A549 (cell line): Measurements from ENCODE around the gene PKM. TPM values are rescaled to one million over a fixed set of nuclear protein-coding genes. Genes with fewer than 3 reads are reported as not detected.

ENCODE experiments used
- ATAC-seq, 2 experiments: fragments of 200-7000 bp in 1 of 2; fragments of >200 bp in 1 of 2; cut with Nextera tagmentation in 1 of 2; cut with Tn5 transposase in 1 of 2; 3 replicates each; pipeline versions ENCODE4 v1.8.0 to v1.9.1; 2018 to 2020; ENCODE audit warnings: mild to moderate bottlenecking in 1 of 2, moderate library complexity in 1 of 2
- CTCF ChIA-PET: fragments of 300-600 bp; sonication (Branson Sonifier 250); formaldehyde crosslinking; extraction: SDS; loops from one replicate; lab custom pipeline; 2021; ENCODE audit warnings: antibody characterized with exemption, inconsistent platforms; lab: Yijun Ruan, JAX
- POLR2A ChIA-PET: fragments of 350-600 bp; formaldehyde crosslinking; extraction: SDS; loops from one replicate; lab custom pipeline; 2021; ENCODE audit warnings: antibody characterized with exemption, inconsistent platforms; lab: Yijun Ruan, JAX
- DNase-seq, 2 experiments: peaks; one replicate each; pipeline versions ENCODE4 v3.0.0 to v3.0.0-alpha.2; 2011 to 2016; ENCODE audit warnings: low read depth in 1 of 2, low spot score in 1 of 2
- FAIRE-seq: peaks from 2 replicates; lab custom pipeline; 2011; peaks lifted over from hg19 to GRCh38; lab: Jason Lieb, UNC
- H3K27ac ChIP-seq, 2 experiments: fragments of >200 bp; sonication (Bioruptor Twin); formaldehyde crosslinking; 3 replicates each; pipeline ENCODE4 v1.5.1; 2016 to 2017
- H3K4me1 ChIP-seq: fragments of >200 bp; sonication (Bioruptor Twin); formaldehyde crosslinking; 3 replicates; pipeline ENCODE4 v1.6.1; 2016
- H3K4me2 ChIP-seq: fragments of >200 bp; sonication (Bioruptor Twin); formaldehyde crosslinking; 3 replicates; pipeline ENCODE4 v1.6.1; 2016
- H3K4me3 ChIP-seq: fragments of >200 bp; sonication (Bioruptor Twin); formaldehyde crosslinking; 3 replicates; pipeline ENCODE4 v1.5.1; 2016
- H3K9me3 ChIP-seq: fragments of >200 bp; sonication (Bioruptor Twin); formaldehyde crosslinking; 3 replicates; pipeline ENCODE4 v1.6.1; 2016
- CBX2 ChIP-seq: fragments of 200-600 bp; sonication (generic); IDR thresholded peaks from 2 replicates; pipeline ENCODE4 v1.6.1; 2016; ENCODE audit warnings: low read depth, mild to moderate bottlenecking, borderline replicate concordance
- CBX8 ChIP-seq: fragments of 200-600 bp; sonication (generic); IDR thresholded peaks from 2 replicates; pipeline ENCODE4 v1.6.1; 2016
- CHD4 ChIP-seq: fragments of 200-600 bp; sonication (generic); IDR thresholded peaks from 2 replicates; pipeline ENCODE4 v1.6.1; 2016; ENCODE audit warnings: antibody characterized with exemption, mild to moderate bottlenecking, borderline replicate concordance
- EHMT2 ChIP-seq: fragments of 200-600 bp; sonication (generic); IDR thresholded peaks from 2 replicates; pipeline ENCODE4 v1.6.1; 2016; ENCODE audit warnings: antibody characterized with exemption, low read depth, mild to moderate bottlenecking, moderate library complexity
- EP300 ChIP-seq, 2 experiments: fragments of >200 bp; sonication (Bioruptor Twin); formaldehyde crosslinking; IDR thresholded peaks; 2 replicates in 1 of 2; 3 replicates in 1 of 2; pipeline ENCODE4 v1.6.1; 2016 to 2017
- FOXS1 ChIP-seq: fragments of 250-450 bp; sonication (Bioruptor Pico); IDR thresholded peaks from 2 replicates; pipeline ENCODE4 v1.5.0; 2020; ENCODE audit warnings: mild to moderate bottlenecking, moderate library complexity
- HEYL ChIP-seq: fragments of 250-450 bp; sonication (Bioruptor Pico); IDR thresholded peaks from 2 replicates; pipeline ENCODE4 v1.8.0; 2021; ENCODE audit warnings: mild to moderate bottlenecking, moderate library complexity
- KDM1A ChIP-seq: fragments of 200-600 bp; sonication (generic); IDR thresholded peaks from 2 replicates; pipeline ENCODE4 v1.6.1; 2016; ENCODE audit warnings: low read depth, mild to moderate bottlenecking
- MAX ChIP-seq: IDR thresholded peaks from 2 replicates; pipeline ENCODE4 v1.6.1; 2012
- RCOR1 ChIP-seq: fragments of 150-350 bp; IDR thresholded peaks from 2 replicates; pipeline ENCODE4 v1.6.1; 2014; ENCODE audit warnings: antibody characterized with exemption, low read length, low read depth
- RNF2 ChIP-seq: fragments of 200-600 bp; sonication (generic); IDR thresholded peaks from 2 replicates; pipeline ENCODE4 v1.6.1; 2016; ENCODE audit warnings: low read depth, mild to moderate bottlenecking, antibody characterized with exemption, moderate library complexity, borderline replicate concordance
- SMC3 ChIP-seq: fragments of >200 bp; sonication (Bioruptor Twin); formaldehyde crosslinking; IDR thresholded peaks from 3 replicates; pipeline ENCODE4 v1.6.1; 2018; ENCODE audit warnings: inconsistent platforms
- USF2 ChIP-seq: fragments of 450-650 bp; IDR thresholded peaks from 2 replicates; pipeline ENCODE4 v1.6.1; 2014; ENCODE audit warnings: antibody characterized with exemption
- WGBS: methylation state at CpG from one replicate; pipeline ENCODE4 v1.1.6; 2017; ENCODE audit errors: missing lambda C conversion rate; 5-methylcytosine and 5-hydroxymethylcytosine counted together
- polyA plus RNA-seq, 4 experiments: library from polyadenylated mRNA; depleted of rRNA in 3 of 4; stranded (reverse); fragments of >200 nt; fragmentation: RNase III in 1 of 4; extraction: RNeasy Plus Mini Kit Qiagen cat#74134 plus additional on column Dnase treatment in 1 of 4; gene quantifications; 2 replicates in 3 of 4; 3 replicates in 1 of 4; pipeline ENCODE4 v1.2.3, GENCODE V29; 2011 to 2017
- TF ChIP-seq, protein P1 (sequence below): fragments of 250-450 bp; sonication (Bioruptor Pico); IDR thresholded peaks from 2 replicates; pipeline ENCODE4 v1.5.0; 2020; ENCODE audit warnings: low read depth, mild to moderate bottlenecking, moderate library complexity
- TF ChIP-seq, protein P2 (sequence below): fragments of 200-600 bp; sonication (generic); IDR thresholded peaks from 2 replicates; pipeline ENCODE4 v1.6.1; 2016; ENCODE audit warnings: antibody characterized with exemption, mild to moderate bottlenecking, moderate library complexity
- TF ChIP-seq, protein P3 (sequence below): fragments of >200 bp; sonication (Bioruptor Twin); formaldehyde crosslinking; IDR thresholded peaks from 2 replicates; pipeline ENCODE4 v1.6.1; 2016

The PKM gene
- polyA plus RNA-seq, 2 of the 4 experiments (the other 2 are of a cell fraction): 3,443 to 3,848 TPM

GRCh38 chr15:72237029-72237852 lies 6.3 kb upstream of the PKM start (continued):
- TF ChIP-seq RCOR1 (no peak), RNF2 (no peak), EHMT2 (no peak), EP300 (IDR thresholded peaks at IDR 0.05) (peak; percentile 36 to 66; a peak in 2 of 5 replicates)
- TF ChIP-seq, all 56 proteins: peak for 17

GRCh38 chr15:72236381-72237003 lies 5.5 kb upstream of the PKM start:
- no peak for ATAC-seq
- TF ChIP-seq MAX (0 out of 2 replicates have a peak, but pooled peaks have one; percentile 17), HEYL (CRISPR knock-in tag) (no peak), KDM1A (no peak), CBX2 (no peak)
- TF ChIP-seq, protein P1, sequence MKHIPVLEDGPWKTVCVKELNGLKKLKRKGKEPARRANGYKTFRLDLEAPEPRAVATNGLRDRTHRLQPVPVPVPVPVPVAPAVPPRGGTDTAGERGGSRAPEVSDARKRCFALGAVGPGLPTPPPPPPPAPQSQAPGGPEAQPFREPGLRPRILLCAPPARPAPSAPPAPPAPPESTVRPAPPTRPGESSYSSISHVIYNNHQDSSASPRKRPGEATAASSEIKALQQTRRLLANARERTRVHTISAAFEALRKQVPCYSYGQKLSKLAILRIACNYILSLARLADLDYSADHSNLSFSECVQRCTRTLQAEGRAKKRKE (CRISPR knock-in tag): 0 out of 2 replicates have a peak, but pooled peaks have one; percentile 49
- TF ChIP-seq, all 56 proteins: peak for 2
- CTCF ChIA-PET: interaction anchor here (0.8 to 31.1 kb wide), 6 partner anchors 9 to 103 kb away, joined by 3 to 644 read pairs (median 4); partner anchors contain the start of gene GRAMD2A
- WGBS: 19% methylated on average over 2 of the region's 2 CpGs
- DNase-seq (no peak), FAIRE-seq (no peak)
- no peaks in the 10 kb centered on the region for H3K9me3 ChIP-seq
- peak overlapping the region; percentile 85 for H3K4me2 ChIP-seq
- H3K4me1 ChIP-seq: peaks cover 60% of the 10 kb centered on the region
- peak overlapping the region; percentile 97 for H3K27ac ChIP-seq
- POLR2A ChIA-PET: interaction anchor here (1.0 to 2.5 kb wide), 5 partner anchors 9 to 50 kb away, joined by 3 to 48 read pairs (median 7); no protein-coding TSS in a partner anchor
- H3K4me3 ChIP-seq: peak overlapping the region; percentile 46

GRCh38 chr15:72235298-72235697 lies 4.3 kb upstream of the PKM start:
- WGBS: 81% methylated on average over 4 of the region's 4 CpGs
- DNase-seq (no peak), ATAC-seq (no peak), FAIRE-seq (no peak)
- no peak overlapping the region for H3K4me3 ChIP-seq
- H3K4me2 ChIP-seq: peak overlapping the region; percentile 85; the same call in 2 of the 3 replicates
- H3K4me1 ChIP-seq: peaks cover 60% of the 10 kb centered on the region
- ChIA-PET CTCF (interaction anchor here (0.6 to 31.1 kb wide), 4 partner anchors 8 to 205 kb away, joined by 3 to 644 read pairs (median 30); partner anchors contain the start of gene GRAMD2A), POLR2A (no interaction called here)
- peak overlapping the region; percentile 97 for H3K27ac ChIP-seq
- no peak for TF ChIP-seq CHD4
- no peak for TF ChIP-seq SMC3
- no peaks in the 10 kb centered on the region for H3K9me3 ChIP-seq

DNA sequence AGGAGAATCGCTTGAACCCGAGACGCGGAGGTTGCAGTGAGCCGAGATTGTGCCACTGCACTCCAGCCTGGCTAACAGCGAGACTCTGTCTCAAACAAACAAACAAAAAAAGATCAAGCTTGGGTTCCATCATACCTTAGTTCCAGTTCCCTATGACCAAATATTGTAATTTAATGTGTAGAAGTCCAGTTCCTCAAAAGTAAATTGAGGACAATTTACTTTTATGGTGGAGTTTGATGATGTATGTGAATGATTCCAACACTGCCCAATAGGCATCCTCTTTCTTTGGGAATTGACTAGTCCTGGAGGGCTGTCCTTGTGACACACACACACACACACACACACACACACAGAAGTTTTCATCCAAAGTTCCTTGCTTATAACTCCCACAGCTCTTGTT lies 2.8 kb upstream of the PKM start:
- WGBS: 95% methylated on average over 6 of the region's 6 CpGs
- ChIA-PET POLR2A (interaction anchor here (0.6 kb wide), 1 partner anchor 28 kb away, joined by 3 read pairs; no protein-coding TSS in a partner anchor), CTCF (interaction anchor here (1.5 to 31.1 kb wide), 4 partner anchors 8 to 59 kb away, joined by 3 to 644 read pairs (median 10); partner anchors contain the start of gene GRAMD2A)
- Histone ChIP-seq H3K9me3 (no peaks in the 10 kb centered on the region), H3K4me2 (no peak overlapping the region), H3K4me1 (peaks cover 59% of the 10 kb centered on the region), H3K27ac (peak overlapping the region; percentile 97; a peak in 5 of 6 replicates), H3K4me3 (no peak overlapping the region)
- DNase-seq: no peak
- no peak for FAIRE-seq
- no peak for ATAC-seq
- TF ChIP-seq FOXS1 (CRISPR knock-in tag) (no peak), USF2 (no peak), CBX8 (no peak)
- TF ChIP-seq, protein P2, sequence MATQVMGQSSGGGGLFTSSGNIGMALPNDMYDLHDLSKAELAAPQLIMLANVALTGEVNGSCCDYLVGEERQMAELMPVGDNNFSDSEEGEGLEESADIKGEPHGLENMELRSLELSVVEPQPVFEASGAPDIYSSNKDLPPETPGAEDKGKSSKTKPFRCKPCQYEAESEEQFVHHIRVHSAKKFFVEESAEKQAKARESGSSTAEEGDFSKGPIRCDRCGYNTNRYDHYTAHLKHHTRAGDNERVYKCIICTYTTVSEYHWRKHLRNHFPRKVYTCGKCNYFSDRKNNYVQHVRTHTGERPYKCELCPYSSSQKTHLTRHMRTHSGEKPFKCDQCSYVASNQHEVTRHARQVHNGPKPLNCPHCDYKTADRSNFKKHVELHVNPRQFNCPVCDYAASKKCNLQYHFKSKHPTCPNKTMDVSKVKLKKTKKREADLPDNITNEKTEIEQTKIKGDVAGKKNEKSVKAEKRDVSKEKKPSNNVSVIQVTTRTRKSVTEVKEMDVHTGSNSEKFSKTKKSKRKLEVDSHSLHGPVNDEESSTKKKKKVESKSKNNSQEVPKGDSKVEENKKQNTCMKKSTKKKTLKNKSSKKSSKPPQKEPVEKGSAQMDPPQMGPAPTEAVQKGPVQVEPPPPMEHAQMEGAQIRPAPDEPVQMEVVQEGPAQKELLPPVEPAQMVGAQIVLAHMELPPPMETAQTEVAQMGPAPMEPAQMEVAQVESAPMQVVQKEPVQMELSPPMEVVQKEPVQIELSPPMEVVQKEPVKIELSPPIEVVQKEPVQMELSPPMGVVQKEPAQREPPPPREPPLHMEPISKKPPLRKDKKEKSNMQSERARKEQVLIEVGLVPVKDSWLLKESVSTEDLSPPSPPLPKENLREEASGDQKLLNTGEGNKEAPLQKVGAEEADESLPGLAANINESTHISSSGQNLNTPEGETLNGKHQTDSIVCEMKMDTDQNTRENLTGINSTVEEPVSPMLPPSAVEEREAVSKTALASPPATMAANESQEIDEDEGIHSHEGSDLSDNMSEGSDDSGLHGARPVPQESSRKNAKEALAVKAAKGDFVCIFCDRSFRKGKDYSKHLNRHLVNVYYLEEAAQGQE: no peak
- TF ChIP-seq, protein P3, sequence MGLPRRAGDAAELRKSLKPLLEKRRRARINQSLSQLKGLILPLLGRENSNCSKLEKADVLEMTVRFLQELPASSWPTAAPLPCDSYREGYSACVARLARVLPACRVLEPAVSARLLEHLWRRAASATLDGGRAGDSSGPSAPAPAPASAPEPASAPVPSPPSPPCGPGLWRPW: no peak
